OCI-LY3 (cell line): Measurements from ENCODE around the gene FRMD4A.

Experiments used
- CTCF ChIP-seq: fragments of 200-600, 300-600 bp; sonication (generic); IDR thresholded peaks from 2 replicates; pipeline ENCODE4 v1.5.1; 2014; ENCODE audit warnings: antibody characterized with exemption, low read length, low read depth
- EZH2phosphoT487 ChIP-seq: fragments of 200-600 bp; shearing (Covaris generic); IDR thresholded peaks from 2 replicates; pipeline ENCODE4 v1.6.1; 2018; ENCODE audit warnings: antibody characterized with exemption, mixed run types, low read depth

GRCh38 chr10:14299556-14299955 lies 31.2 kb downstream of the FRMD4A start:
- TF ChIP-seq CTCF = no peak
- no peak for TF ChIP-seq EZH2phosphoT487
